ENCODE measurements around the gene SLC9A8.
"Not testable (repeated sequence)": the region's sequence is repeated elsewhere in the genome, so short reads cannot be mapped to it uniquely, and the experiment has no call there.

SLC9A8 gene

DNA sequence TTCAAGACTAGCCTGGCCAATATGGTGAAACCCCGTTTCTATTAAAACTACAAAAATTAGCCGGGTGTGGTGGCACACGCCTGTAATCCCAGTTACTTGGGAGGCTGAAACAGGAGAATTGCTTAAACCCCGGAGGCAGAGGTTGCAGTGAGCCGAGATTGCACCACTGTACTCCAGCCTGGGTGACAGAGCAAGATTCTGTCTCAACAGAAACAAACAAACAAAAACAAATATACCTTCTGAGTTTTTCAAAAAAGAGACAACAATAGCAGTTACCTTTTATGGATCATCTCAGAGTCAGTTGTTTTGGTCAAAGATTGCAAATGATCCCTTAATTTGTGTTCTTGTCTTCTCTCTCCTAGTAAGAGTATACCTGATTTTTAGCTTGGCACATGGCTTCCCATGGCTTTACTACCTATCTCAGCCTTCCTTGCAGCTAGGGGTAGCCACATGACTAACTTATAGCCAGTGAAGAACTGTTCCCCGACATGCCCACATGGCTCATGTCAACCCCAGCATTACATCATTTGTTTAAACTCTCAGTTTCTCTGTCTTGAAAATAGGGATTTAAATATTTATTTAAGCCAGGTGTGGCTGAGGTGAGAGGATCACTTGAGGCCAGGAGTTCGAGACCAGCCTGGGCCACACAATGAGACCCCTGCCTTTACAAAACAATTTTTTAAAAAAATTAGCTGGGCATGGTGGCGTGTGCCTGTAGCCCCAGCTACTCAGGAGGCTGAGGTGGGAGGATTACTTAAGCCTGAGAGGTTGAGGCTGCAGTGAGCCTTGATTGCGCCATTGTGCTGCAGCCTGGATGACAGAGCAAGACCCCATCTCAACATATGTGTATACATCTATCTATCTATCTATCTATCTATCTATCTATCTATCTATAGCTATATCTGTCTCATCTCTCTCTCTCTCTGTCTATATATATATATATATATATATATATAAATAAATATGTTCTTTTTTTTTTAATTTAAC lies 25.0 kb upstream of the SLC9A8 start:
- FAIRE-seq = no peak

DNA sequence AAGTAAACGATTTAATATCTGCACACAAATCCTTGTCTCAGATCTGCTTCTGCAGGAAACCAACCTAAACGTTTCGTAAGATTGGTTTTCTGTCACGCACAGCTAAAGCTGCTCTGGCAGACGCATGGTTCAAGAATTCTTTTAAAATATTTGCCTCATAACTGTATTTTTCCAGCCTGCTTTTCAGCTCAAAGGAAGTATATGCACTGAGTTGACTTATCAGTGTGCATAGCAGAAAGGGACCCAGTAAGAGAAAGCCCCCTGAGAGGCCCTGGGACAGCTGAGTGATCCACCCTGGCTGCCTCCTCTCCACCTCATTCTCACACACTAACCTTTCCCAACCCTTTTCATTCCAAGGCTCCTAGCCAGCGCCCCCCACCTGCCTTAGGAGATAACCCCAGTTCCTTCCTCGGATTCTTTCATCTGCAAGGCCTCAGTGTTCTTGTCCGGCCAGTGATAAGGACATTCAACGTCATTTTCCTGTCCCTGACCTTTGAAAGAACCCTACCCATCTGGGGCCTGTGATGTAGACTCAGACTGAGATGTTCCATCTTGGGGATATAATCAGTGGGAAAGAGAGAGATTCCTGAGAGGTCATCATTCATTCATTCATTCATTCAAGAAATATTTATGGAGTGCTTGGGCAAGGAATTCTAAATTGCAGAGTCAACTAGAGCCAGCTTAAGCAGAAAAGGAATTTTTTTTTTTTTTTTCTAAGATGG lies 22.4 kb upstream of the SLC9A8 start:
- FAIRE-seq = no peak

DNA sequence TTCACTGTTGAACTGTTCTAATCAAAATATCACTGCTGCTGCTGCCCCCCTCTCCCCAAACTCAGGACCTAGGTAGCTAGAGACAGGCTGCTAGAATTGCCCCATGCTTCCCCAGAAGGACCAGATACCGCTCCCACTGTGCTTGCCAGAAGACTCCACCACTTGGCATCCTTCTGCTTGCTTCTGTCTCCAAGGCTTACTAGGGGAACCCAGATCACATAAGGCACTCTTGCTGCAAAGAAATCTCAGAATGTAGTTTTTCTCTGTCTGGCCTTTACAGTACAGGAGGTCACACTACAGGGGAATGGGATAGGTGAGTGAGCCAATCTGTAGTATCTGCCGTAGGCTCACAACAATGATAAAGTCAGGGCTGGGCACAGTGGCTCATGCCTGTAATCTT lies 21.5 kb upstream of the SLC9A8 start:
- no peak for FAIRE-seq

DNA sequence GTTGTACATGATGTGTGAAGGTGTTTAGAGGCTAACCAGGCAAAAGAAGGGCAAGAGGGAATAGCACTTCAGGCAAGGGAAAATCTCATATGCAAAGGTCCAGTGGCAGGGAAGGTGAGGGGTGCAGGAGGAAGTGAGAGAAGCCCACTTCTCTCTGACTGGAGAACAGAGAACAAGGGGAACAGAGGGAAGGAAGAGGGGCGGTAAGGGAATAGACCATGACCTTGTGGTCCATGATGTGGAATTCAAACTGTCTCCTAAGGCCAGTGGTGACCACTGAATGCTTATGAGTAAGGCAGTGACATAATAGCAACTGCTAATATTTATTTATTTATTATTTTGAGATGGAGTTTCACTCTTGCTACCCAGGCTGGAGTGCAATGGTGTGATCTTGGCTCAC lies 20.6 kb upstream of the SLC9A8 start:
- no peak for FAIRE-seq

DNA sequence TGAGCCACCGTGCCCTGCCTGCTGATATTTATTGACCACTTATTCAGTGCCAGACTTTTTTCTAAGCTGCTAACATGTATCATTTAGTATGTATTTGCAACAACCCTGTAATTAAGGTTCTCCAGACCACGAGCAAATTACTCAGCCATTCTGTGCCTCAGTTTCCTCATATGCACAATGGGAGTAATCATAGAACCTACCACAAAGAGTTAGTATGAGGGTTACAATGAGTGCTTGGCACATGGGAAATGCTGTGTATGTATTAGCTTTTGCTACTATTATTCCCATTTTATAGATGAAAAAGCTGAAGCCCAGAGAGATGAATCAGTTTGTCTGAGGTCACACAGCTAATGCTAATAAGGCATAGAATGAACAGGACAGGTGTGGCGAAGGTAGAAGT lies 20.0 kb upstream of the SLC9A8 start:
- no peak for FAIRE-seq

DNA sequence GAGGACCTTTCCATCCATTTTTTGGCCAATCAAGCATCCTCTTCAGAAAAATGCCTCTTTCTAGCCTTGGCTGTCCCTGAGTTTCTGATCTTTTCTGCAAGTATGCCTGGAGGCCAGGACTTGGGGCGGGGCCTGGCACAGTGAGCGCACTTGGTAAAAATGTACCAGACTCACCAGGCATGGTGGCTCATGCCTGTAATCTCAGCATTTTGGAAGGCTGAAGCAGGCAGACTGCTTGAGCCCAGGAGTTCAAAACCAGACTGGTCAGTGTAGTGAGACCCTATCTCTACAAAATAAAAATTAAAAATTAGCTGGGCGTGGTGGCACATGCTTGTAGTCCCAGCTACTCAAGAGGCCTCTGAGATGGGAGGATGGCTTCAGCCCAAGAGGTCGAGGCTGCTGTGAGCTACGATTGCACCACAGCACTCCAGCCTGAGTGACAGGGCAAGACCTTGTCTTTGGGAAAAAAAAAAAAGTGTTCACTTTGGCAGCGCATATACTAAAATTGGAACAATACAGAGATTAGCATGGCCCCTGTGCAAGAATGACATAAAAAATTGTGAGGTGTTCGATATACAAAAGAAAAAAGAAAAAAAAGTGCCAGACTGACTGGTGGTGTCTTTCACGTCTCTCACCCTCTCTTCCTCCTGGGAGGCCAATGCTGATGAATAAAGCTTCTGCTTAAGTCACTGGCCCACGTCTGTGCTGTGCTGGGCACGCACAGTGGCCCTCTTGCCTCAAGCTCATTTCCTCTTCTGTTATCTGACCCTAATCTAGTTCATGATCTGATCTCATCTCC lies 18.1 kb upstream of the SLC9A8 start:
- FAIRE-seq = no peak

DNA sequence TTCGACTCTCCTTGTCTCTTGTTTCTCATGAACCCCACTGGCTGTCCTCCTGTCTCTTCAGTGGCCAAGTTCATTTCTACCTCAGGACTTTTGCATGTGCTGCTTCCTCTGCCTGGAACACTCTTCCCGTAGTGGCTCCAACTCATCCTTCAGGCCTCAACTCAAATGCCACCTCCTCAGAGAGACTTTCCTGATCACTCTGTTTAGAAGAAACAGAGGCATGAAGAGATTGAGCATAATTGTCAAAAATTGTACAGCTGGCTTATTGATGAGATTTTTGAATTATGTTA lies 17.5 kb upstream of the SLC9A8 start:
- FAIRE-seq = no peak

DNA sequence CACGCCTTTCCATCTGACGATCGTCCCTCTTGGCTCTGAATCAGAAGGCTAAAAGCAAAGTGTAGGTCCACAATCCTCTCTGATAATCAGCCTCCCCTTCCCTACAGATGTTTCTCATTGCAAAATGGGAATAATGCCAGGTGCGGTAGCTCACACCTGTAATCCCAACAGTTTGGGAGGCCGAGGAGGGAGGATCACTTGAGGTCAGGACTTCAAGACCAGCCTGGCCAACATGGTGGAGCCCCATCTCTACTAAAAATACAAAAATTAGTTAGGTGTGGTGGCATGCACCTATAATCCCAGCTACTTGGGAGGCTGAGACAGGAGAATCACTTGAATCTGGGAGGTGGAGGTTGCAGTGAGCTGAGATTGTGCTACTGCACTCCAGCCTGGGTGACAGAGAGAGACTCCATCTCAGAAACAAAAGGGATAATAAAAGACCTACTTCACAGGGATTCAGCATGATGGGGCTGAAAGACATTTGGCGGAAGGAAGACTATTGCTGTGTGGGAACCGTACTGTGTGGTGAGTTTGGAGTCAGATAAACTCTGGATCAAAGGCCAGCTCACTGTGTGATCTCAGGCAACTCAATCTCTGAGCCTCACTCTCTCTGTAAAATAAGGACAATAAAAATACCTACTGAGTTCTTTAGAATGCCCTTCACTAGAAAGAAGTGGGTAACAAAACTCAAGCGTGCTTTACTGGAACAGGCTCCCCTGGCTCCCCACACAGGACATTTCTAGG lies 15.9 kb upstream of the SLC9A8 start:
- no peak for FAIRE-seq

DNA sequence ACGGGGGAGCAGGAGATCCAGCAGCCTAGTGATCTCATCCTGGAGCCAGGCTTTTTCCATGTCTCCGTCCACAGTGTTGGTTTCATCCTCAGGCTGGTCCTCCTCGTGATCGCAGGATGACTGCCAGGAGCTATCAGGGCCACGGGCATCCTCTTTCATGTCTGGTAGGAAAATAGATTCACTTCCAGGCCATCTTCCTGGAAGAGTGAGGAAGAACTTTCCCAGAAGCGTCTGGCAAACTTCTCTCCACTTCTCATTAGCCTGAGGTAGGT lies 15.3 kb upstream of the SLC9A8 start:
- no peak for FAIRE-seq

DNA sequence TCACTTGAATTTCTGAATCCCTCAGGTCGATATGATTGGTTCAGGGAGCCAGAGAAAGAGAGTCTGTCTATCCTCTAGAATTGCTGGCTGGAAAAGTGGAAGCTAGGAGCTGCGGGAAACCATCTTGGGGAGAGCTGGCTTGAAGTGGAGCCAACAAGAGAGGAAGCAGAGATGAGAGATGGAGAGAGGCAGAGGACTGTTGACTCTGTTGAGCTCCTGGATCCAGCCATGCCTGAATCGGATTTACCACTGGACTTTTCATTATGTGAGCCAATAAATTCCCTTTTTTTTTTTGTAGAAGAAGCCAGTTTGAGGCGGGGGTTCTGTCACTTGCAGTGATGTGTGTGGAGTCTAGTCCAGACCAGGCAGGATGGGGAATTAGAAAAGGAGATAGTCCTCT lies 13.9 kb upstream of the SLC9A8 start:
- no peak for FAIRE-seq

DNA sequence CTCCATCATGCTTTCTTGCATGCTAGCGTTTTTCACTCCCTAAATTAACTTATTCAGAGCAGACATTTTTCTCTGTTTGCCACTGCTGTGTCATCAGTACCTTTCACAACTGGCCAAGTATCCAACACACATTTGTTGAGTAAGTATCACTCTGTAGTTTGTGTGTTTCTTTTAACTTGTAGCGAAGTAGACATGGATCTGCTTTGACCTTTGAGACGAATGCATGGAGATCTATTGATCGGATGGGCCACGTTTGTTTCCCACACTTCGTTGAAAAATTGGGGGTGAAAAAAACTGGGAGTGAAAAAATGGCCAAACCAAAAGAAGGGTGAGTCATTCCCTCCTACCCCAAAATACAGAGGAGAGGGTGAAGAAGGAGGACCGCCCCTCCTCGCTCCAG lies 12.9 kb upstream of the SLC9A8 start:
- FAIRE-seq = no peak

DNA sequence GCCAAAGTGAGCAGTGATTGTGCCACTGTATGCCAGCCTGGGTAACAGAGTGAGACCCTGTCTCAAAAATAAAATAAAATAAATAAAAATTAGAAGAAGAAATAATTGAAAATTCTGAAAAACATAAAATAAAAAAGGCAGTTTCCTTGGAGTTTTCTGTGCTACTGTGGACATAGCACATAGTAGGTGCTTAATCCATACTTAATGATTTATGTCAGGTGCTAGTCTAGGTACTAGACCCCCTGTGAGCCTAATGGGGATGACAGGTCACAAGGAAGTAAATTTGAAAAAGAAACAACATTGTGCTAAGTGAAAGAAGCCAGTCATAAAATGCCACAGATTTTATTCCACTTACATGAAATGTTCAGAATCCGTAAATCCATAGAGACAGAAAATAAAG lies 9.2 kb upstream of the SLC9A8 start:
- no peak for FAIRE-seq

DNA sequence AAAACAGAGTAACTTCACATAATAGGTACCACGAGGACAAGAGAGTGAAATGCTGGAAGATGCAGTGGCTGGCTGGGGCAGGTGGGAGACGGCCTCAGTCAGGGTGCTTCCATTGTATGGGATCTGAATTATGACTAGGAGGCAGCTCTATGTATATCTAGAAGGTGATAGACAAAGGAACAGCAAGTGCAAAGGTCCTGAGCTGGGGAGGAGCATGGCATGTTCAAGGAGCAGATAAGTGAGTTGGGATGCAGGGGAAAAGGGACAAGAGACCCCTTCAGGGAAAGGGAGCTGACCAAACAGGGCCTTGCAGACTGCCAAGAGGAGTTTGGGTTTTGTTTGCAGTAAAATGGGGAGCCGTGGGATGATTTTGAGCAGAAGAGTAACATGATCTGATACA lies 8.3 kb upstream of the SLC9A8 start:
- FAIRE-seq = no peak

DNA sequence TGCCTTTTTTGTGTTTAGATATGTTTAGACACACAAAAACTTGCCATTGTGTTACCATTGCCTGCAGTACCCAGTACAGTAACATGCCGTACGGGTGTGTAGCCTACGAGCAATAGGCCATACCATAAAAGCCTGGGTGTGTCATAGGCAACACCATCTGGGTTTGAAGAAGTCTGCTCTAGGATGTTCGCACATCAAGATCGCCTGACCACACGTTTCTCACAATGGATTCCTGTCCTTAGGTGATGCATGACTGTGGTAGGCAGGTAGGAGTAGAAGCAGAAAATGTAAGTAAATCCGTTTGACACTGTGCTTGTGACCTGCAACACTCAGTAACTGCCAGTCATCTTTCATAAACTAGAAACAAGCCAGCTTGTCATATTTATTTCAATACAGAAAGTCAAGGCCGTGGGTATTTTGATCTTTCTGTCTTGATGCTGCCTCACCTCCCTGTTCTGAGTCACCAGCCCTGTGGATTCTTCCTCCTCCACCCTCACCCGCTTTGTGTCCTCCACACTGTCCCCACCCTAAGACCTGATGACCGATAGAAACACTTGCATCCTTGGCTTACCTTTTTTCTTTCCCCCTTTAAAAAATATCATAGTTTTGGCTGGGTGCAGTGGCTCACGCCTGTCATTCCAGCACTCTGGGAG lies 7.3 kb upstream of the SLC9A8 start:
- not testable (repeated sequence) for FAIRE-seq

DNA sequence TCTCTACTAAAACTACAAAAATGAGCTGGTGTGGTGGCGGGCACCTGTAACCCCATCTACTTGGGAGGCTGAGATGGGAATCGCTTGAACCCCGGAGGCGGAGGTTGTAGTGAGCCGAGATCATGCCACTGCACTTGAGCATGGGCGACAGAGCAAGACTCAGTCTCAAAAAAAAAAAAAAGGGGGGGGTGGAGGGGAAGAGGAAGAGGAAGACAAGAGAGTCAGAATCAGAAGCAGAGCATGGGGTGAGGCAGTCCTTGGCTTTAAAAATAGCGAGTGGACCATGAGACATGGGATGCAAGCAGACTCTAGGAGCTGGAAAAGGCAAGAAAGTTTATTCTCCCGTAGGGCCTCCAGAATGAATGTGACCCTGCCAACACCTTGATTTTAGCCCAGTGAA lies 3.9 kb upstream of the SLC9A8 start:
- no peak for FAIRE-seq

DNA sequence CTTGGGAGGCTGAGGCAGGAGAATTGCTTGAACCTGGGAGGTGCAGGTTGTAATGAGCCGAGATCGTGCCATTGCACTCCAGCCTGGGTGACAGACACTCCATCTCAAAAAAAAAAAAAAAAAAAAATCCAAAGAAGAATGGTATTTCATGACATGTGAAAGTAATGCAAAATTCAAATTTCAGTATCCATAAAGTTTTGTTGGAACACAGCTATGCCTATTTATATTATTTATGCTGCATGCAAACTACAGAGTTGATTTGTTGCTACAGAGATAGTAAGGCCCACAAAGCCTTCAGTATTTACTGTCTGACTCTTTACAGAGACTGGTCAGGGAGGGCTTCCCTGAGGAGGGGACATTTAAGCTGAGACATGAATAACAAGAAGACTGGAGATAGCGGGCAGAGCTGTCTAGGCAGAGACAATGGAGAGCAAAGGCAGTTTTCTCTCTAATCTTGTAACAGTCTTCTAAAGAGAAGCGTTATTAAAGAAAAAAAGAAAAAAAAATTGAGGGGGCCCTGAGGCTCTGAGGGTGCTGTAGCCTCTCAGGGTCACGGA lies 2.7 kb upstream of the SLC9A8 start:
- FAIRE-seq = no peak

DNA sequence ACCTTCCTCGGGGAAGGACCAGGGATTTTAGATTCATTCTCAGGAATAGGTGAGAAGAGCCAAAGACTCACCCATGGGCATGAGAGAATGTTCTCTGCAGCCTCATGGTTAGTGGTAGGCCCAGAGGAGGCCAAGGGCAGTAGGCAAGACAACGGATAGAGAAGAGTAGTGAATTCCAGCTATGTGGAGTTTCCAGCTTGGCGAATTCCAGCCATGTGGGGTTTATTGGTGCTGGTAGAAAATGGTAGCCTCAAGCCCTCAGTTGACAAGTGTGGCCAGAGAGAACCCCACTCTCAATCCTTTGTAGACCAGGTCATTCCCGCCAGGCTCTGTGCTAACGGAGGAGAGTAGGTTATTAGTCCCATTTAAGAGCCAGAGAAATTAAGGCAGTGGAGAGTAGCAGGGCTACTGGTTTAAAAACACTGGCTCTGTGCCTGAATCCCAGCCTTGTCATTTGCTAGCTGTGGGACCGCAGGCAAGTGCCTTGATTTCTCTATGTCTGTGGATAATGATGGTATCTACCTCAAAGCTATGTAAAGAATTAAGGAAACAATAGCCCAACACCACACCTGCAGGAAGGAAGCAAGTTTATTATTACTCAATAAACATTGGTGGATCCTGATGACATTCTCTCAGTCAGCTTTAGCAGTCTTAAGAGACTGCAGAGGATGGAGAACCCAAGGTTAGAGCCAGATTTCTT lies 2.0 kb upstream of the SLC9A8 start:
- no peak for FAIRE-seq

DNA sequence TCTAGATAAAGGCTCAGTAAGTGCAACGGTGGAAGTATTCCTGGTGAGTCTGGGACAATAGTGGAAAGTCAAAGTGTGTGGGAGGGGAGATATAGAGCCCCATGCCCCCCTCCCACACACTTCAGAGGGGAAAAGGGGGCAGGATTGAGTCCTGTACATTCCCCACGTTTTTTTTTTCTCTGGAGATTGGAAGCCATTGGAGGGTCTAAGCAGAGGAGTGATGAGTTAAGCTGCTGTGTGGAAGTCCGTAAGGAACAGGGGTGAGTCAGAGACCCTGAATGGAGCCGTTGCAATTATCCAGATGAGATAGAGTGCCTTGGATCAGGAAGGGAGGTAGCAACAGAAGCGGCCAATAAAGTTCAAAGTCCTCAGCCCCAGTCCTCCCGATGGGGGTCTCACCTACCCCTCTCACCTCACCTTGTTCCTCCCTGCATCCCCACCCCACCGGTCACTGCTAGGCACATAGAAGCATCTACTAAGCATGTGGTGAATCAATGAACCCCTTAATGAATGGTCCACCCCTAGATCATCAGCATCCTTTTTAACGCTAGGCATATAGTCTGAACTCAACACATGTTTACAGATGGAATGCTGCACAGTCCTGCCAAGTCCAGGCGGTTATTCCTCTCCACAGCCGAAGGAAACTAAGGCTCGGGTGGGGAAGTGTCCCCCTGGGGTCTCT lies 662 bp upstream of the SLC9A8 start:
- FAIRE-seq = no peak

DNA sequence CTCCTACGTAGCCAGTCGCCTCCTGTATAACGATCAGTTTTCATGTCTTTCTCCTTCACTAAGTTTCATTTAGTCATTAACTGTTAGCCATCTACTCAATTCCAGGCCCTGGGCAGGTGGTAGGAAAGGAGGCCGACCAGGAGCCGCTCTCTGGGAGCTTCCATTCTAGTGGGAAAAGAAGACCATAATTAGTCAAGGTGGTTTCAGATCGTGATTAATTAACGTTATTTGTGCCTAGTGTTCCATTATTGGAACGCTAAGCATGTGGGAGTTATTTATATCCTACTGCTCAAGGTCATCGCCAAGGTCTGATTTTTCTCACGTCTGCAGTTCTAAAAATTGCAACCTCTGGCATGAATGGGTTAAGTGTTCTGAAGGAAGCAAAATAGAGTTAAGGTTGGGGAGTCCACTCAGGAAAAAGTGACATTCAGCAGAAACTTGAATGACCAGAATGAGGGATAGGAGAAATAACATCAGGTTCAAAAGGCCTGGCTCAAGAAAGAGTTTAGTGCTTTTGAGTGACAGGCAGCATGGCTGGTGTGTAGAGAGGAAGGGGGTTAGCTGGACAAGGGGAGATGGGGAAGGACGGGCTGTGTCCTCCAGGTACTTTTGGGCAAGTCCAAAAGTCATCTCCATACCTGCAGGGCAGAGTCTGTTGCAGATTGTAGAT lies 812 bp downstream of the SLC9A8 start:
- no peak for FAIRE-seq

DNA sequence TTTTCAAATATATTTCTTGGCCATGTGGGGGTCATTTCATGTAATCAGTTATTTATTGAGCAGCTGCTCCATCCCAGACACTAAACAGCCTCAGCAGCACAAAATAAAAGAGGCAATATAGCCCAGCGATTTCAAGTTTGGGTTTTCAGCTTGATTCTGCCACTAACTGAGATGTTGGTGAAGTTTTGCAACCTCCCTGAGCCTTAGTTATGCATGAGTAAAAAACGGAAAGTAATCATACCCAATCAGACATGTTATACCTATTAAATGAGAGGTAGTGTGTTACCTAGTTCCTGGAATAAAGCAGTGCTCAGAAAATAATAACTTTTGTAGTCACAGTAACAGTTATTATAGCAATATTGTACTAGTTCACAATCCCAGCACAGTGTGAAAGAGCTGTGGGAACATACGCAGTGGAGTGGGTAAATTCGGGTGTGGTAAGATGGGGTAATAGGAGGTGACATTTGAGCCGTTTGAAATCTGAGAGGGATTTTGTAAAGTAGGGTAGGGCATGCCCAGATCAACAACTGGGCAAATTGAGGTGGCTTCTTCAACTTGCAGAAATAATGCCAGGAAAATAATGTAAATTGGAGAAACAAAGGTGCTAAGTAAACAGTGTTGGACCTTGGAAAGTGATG lies 1.5 kb downstream of the SLC9A8 start:
- FAIRE-seq = no peak
